ENCODE measurements around the gene PTPRE.

- TF ChIP-seq CTCF (conservative IDR thresholded peaks at IDR 0.05) (no peak), EZH2 (IDR thresholded peaks at IDR 0.05; ENCODE audit: low read depth) (no peak)
Measured at GRCh38 chr10:128113026-128113425, 206.1 kb downstream of the PTPRE start.
